Measurements from ENCODE around the gene LAX1.

The LAX1 gene

GRCh38 chr1:203813581-203814341, 48.8 kb downstream of the LAX1 start:
- DNase-seq (ENCODE audit: low read depth in 2 of 2), result no peak

DNA sequence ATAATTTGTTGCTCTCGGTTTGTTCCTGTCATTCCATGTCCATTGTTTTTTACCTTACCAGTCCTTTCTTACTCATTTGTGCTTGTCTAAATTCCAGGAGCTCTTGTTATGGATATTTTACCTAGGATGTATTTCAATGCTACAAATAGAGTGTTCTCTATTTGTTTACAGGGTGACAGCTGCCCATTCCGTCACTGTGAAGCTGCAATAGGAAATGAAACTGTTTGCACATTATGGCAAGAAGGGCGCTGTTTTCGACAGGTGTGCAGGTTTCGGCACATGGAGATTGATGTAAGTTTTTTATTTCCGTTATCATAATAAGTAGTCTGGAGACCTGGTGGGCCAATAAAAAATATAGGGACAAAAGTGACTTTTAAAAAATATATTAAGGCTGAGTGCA, 53.4 kb downstream of the LAX1 start:
- no peak for DNase-seq (ENCODE audit: low read depth in 2 of 2)

GRCh38 chr1:203823306-203823705, 58.3 kb downstream of the LAX1 start:
- DNase-seq (ENCODE audit: low read depth in 2 of 2), result no peak

All from stimulated activated CD8-positive, alpha-beta memory T cell treated with anti-CD3 and anti-CD28 coated beads, Interleukin-7, amount 100 ng/mL, for 1 hour (primary cell).